CD4-positive, alpha-beta T cell treated with Interleukin-6 for 4 hours (primary cell): Measurements from ENCODE around the gene C10orf90.
A peak's percentile ranks its signal among the peaks of the same experiment; 100 is the strongest.

ENCODE experiments used
- DNase-seq: peaks from one replicate; pipeline ENCODE4 v3.0.0-alpha.2; 2020; ENCODE audit warnings: mixed read lengths

The C10orf90 gene

DNA sequence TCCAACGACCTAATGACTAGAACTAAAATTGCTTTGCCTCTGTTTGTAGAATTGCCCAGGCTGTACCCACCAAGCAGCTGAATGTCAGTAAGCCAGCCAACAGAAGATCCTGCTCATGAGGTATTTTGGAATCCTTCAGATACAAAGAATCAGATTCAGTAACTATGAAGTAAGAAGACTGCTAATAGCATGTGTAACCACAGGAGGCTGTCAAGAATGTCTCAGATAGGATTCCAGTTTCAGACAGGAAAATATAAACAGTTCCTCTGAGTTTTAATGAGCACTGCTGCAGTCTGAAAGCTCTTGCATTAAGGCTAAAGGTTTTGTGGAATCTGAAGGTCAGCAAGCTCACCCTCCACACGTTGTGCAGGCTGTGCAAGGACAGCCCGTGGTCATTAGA is 169.6 kb downstream of the C10orf90 start:
- DNase-seq: no peak

DNA sequence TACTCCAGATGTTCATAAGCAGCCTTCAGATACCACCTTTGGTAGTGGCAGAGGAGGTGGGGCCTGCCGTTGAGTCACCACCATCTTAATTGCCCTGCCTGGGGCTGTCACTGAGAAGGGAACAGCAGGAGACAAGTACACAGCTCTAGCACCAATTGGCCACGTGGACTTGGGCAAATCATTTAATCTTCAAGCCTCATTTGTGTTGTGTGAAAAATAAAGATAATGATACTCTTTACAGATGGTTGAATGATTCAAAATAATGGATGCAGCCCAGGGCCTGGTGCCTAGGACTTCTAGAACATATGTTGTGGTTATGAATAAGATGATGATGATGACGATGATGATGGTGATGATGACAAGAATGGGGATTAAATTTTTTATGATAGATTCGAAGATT is 170.3 kb downstream of the C10orf90 start:
- DNase-seq: no peak

DNA sequence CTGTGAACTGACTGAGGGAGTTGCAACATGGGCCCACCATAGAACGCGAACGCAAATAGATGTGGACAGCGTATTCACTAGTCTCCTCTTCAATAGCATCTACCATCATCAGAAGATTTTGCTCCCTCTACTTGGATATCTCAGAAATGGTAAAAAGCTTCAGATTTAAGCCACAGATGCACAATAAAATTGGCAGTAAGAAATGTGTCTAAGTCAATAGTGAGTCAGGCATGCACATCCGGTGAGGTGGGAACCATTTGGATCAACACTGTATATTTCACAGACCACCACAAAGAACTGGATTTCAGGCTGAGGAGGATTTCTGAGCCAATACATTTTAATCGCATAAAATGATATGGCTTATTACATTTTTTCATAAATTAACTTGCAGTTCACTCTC is 170.7 kb downstream of the C10orf90 start:
- no peak for DNase-seq

DNA sequence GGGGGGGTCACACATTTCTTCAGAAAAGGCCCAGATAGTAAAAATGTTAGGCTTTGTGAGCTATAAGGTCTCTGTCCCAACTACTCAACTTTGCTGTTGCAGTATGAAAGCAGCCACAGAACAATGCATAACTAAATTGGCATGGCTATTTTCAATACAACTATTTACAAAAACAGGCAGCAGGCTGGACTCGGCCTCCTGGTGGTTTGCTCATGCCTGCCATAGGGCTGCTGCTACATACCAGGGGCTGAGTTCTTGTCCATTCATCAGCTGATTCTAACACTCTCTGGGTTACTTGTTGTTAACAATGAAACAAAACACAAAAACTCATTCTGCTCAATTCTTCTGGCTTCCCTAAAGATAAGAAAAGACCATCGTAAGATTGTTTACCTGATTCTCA is 172.8 kb downstream of the C10orf90 start:
- no peak for DNase-seq

DNA sequence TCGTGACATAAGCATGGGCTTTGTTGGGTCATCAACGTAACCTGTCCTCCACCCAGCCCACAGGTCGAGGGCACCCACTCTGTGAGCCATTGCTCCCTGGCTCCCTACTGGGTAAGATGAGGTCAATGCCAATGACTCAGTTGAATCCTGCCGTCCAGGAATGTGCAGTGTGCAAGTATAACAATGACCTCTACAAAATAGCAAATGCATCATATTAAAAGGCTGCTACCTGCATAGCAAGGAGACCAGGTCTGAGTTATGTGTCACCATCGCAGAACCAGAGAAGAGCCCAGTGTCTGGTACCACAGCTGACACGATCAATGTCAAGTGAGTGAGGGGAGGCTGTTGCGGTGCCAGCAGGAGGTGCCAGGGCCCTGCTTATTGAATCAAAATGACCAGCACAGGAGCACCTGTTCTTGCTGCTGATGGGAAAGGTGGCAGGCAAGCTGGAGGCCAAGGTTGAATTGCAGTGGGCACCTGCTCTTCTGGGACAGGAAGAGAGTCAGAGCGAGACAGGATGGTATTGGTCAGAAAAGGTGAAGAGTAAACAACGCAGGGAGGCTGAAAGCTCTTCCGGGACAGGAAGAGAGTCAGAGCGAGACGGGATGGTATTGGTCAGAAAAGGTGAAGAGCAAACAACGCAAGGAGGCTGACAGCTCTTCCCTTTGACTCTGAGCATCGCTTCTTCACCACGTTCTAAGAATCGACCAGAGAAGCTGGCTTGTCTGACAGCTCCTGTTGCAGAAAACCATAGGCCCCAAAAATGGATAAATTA is 173.5 kb downstream of the C10orf90 start:
- no peak for DNase-seq

DNA sequence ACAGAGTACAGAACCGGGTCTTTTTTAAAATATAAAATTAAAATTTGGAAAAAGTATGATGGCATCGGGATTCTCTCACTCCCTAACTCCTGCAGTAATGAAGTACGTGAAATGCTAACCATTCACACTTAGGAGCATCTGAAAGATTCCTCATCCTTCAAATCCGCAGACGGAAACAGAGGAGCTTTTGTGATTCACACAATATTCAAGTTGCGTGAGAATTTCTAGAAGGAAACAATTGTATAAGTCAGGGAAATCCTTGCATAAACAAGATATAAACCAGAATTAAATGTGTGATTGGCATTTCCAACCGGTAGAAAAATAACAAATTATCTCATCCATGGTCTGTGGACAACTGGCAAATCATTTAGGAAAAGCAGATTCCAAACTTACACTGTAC is 179.0 kb downstream of the C10orf90 start:
- DNase-seq: no peak

DNA sequence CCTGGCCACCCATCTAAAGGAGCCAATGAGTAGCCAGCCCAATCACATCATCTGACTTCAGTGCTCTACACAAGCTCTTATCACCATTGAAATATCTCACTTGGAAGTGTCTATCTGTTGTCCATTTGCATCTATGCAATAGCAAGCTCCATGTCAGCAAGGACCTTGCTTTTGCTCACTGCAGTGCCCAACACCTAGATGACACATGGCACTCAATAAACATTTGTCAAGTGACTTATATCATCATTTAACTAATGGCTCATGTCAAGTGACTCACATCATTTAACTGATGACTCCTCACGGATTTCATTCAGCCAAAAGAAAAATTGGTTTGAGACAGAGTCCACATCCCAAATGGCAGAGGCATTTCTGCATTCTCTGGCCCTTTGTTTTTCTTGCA is 189.3 kb downstream of the C10orf90 start:
- no peak for DNase-seq

DNA sequence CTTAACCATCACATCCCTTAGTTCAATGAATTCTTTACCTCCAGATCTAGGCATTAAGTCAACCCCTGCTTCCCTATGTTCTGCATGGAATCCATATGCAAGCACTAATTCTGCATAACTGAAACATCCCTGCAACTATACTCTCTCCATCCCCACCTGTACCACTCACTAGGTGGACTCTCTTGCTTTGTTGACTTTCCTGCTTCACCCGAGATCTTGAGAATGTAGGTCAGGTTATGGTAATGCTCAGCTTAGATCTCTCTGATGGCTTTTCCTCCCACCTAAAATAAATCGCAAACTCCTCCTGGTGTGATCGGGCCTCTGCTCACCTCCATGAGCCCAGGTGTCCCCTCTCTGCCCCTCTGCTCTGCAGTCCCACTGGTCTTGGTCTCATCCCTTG is 189.8 kb downstream of the C10orf90 start:
- DNase-seq: no peak

DNA sequence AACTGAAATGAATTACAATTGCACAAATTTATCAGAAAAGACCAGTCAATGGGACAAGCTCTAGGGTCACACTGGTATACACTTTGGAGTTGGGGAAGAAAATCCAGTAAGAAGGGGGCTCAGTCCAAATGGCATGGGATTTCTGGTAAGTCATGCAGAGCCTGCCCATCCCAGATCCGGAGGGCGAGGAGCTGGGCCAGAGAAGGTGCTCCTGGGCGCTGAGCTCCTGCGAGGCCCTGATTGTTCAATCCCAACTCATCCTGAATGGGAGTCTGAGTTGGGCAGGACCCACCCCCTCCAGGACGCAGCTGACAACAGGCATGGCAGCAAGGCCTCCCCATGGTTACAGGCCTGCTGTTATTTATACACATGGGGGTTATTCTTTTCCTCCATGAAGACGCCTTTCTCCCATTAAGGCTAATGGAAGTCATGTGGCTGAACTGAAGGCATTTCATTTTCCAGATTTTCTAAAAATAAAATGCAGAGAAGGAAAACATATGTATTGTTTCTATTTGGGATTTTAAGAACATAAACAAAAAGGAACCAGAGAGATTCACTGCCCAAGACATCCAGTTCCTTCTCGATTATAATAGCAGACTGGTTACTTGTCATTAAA is 191.1 kb downstream of the C10orf90 start:
- no peak for DNase-seq

DNA sequence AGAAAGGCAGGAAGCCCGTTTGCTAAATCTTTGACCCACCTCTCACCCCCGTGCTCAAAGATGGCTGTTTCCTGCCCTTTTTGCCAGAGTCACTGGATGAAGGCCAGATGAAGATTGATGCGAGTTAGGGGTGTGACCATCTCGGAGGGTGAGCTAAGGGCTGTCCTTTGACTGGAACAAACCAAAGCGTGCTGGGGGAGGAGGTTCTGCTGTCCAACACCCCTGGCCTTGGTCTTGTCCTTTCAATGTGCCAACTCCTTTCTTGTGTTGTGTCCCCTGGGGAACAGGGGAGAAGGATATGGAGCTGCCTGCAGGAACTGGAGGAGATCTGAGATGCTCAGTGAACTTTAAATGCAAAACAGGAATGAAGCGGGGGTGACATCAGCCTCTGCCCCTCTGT is 191.9 kb downstream of the C10orf90 start:
- no peak for DNase-seq

DNA sequence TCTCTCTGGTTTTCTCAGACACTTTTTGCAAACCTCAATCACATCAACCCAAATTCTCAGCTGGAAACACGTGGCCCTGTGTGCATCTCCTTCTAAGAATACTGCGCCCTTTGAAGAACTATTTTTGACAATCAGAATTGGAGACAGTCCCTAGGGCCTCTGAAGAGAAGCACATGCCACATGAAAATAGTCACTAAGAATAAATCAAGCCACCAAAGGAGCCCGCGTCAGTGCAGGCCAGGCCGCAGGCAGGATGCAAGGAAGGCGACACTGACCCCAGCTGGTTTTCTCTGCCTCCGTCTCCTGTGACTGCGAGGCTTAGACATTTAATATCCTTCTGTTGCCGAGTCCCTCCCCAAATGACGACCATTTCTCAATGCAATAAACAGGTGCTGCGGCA is 194.2 kb downstream of the C10orf90 start:
- DNase-seq: no peak

DNA sequence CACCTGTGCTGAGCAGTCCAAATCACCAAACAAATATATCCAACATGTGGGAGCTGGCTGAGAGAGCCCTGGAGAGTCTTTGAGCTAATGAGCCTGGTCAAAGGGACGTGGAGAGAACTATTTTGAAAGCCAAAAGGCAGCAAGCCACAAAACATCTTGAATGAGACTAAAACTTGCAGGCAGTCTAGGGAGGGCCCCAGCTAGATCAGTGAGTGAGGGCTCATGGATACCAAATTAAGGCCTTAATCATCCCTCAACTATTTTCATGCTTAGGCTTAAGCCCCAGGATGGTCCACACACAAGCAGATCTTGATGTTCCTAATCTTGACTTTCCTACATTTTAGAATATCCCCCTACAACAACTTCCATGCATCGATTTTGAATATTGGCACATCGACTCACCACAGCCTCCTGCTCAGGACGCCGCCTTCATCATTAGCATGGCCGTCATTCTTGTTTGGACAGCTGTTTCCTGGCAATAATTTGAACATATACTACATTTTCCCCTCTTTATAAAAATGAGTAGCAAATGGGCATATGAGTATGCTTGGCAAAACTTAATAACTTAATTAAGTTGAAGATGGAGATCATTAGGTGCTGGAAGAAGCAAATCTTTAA is 195.3 kb downstream of the C10orf90 start:
- DNase-seq: no peak

DNA sequence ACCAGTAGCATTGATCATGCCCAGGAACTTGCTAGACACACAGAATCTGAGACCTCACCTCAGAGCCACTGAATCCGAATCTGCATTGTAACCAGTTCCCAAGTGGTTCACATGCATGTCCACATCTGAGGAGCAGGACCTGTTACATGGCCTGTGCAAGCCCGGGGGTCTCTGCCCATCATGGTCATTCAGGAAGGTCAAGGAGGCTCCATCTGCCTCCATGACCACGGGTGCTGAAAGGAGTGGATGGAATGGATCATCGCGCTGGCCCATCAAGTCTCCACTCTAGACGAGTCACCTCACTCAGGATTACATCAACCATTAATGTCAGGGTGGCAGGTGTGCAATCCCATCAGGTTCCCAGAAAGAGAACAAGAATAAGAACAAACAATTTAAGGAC is 196.5 kb downstream of the C10orf90 start:
- no peak for DNase-seq

DNA sequence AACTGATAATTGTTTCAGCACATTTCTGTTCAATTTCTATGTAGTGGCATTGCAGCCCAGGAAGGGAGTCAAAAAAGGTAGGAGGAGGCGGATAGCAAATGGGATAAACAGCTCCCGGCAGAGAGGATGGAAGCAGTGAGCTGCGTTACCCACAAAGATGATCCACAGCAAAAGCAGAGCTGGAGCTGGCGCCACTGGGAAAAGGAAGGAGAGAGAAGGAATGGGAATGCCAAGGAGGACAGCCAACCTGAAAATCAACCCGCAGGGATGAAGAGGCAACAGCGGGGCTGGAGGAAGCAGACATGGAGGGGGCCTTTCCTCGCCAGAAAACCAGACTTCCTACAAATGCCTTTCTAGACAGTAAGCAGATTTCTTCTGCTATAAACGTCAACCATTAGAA is 199.5 kb downstream of the C10orf90 start:
- DNase-seq: no peak

DNA sequence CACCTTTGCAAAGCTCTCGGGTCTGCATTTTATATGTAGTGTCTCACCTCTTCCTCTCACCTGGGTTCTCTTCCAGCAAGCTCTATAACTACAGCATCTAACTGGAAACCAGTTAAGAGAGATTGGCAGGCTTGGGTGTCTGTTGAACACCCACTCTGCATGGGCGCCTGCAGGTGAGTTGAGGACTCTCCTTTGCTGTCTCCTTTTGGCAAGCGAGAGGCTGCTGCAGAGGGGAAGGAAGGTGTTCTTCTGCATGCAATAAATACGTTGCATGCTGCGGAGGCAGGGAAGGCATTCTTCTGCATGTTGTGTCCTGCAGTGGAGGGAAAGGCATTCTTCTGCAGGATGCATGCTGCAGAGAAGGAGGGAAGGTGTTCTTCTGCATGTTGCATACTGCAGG is 200.8 kb downstream of the C10orf90 start:
- no peak for DNase-seq

DNA sequence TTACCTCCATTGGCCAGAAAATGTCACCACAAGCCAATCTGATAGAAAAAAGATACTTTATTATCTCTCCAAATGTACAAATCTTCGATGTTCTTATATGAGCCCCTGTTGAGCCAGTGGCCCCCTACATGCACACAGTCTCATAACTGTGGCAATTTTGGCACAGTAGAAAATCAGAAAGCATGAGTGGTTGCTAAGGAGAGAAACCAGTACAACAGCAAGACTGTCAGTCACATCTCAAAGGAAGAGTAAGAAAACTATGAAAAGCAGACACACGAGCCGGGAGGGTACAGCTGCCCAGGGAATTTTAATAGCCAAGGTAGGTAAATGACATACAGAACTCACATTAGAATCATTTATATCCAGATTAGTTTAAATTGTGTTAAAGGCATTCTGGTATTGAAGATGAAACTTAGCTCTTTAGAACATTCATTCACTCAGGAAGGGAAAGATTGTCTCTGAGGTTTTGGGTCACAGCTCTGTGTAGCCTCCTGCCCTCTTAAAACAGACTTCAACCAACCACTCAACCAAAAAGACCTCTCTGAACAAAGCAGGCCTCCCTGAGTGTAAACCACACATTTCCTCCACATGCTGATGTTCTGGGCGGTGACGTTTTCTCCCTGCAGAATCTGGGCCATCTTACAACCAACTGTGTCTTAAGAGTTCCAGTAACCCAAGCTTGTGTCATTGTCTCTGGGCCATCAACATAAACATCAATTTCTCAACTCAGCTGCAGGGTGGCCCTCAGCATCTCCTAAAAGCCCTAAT is 201.4 kb downstream of the C10orf90 start:
- DNase-seq: peak; percentile 30

DNA sequence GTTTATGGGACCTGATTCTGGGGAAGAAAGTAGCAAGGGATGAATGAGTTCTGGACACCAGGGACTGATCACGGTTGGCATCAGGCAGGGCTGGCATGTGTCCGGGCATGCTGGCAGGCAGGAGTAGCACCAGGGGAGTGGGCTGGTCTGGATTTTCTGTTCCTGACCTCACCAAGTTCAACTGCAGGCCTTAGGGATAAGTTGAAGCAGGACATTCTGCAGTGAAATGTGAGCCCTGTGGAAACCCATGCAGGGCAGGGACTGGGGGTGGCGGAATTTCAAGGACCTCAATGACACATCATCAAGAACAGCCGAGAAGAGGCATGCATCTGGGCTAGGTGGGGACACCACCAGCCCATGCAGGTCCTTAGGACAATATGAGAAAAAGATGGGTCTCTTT is 202.0 kb downstream of the C10orf90 start:
- DNase-seq: no peak

DNA sequence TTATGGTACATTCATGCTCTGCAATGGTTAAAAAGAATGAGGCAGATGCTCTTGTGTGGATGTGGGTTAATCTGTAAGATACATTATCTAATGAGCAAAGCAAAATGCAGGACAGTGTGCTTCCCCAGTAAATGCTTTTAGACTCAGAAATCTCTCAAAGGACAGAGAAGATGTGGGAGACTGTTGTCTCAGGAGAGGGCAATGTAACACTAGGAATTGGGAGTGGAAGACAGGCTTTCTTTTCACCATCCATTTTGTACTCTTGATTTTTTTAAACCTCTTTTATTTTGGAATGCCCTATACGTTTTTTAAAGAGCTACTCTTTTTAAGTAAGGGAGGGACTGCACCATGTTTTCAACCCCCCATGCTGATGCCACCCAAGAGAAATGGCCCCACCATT is 204.7 kb downstream of the C10orf90 start:
- no peak for DNase-seq

DNA sequence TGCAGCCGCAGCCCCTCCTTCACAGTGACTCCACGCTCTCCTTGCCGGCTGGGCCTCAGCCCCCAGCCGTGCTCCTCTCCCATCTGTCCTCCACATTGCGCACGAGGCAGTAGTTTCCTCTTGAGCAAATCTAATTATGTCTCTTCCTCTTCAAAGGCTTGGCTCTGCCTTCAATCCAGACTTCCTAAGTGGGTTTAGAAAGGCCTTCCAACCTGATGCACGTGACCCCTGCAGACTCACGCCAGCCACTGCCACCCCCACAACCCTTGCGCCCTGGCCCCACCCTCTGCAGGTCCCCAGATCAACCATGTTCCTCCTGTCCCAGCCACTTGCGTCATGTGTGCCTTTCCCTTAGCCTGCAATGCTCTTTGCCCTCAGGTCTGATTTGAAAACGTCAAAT is 207.2 kb downstream of the C10orf90 start:
- no peak for DNase-seq

DNA sequence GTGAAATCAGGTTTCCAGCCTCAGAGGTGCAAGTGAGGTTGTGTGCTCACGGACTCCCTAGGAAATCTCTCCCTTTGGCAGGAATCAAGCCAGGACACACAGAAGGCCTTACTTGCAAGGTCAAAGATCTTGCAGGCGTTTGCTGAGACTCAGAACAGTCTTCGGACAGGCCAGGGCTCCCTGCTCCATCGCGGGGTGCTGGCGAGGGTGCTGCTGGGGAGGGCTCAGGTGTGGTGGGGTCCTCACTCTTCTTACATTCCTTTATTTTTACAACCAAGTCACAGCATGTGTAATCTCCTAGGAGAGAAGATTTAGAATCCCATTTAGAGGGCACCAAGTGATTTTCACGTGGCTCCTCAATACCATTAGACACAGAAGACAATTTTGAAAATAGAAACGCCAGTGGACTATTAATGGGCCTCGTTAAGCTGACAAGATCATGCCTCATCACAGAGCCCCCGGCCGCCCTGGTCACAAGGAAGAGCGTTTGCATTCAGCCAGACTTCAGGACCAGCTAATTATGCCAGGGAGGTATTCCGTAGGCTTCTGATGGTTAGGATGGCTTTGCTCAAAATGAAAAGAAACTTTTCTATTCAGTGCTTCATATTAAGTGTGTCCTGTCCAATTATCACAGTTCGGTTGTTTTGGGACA is 209.1 kb downstream of the C10orf90 start:
- no peak for DNase-seq

DNA sequence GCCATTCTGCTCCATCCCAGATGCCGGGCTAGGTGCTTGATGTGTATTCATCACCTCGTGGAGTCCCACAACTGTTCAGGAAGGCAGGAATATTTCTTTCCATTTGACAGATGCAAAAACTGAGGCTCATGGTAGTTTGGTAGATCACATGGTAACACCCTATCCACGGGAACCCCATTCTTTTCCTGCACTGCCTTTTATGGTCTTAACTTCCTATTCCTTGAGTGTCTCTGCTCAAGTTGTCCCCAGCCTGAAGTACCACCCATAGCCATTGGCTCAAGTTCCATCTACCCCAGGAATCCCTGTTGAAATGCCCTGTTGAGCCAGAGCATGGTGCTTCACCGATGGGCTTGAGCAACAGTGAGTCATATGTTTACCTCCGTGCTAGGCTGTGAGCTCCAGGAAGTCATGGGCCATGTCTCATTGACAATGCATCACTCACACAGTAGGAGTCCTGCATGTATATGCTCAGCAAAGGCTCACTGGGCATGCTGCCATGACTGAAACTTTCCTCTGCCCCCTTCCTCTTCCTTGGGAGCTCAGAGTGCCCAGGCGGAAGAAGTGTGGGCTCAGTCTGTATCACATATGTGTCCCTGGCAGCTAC is 210.5 kb downstream of the C10orf90 start:
- DNase-seq: peak; percentile 17

DNA sequence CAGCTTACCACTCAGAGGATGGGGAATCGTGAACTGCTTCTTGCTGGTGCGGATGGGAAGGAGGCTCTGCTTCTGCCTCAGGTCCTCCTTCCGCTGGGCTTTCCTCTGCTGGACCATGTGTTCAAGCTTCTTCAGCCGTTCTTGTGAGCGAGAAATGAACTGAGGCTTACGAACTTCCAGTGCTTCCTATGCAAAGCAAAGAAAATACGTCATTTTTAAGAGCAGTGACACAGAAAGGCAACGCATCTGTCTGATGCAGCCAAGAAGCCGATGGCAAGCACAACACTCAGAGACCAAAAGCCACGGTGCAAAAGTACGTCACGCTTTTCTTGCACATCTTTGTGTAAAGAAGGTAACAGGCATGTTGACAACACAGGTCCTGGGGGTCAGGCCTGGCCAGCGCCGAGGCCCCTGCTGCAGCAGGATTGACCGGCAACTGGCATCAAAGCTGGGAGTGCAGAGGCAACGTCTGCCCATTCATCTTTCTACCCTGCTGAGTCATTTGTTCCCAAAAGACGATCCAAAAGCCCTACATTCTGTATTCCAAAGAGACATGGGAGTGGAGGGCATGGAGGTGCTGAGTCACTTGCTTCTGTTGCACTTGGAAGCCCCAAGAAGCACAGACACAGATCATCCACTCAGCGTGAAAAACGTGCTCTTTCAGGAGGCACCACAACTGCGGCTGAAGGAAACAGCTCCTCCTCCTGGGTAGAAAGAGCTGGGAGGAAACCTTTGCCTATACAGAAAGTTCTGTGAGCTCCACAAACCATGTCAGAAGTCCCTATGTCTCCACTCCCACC is 211.3 kb downstream of the C10orf90 start:
- no peak for DNase-seq
